Gastroesophageal sphincter (tissue), 3 donors: ENCODE results near the gene CGNL1.

Experiments used
- CTCF ChIP-seq, 4 experiments: fragments of 200-600 bp in 2 of 4; fragments of 450-650 bp in 2 of 4; sonication (generic) in 1 of 4; IDR thresholded peaks; one replicate each; pipeline ENCODE4 v1.5.1; 2017 to 2019; ENCODE audit warnings: antibody characterized with exemption in 4 of 4, mild to moderate bottlenecking in 2 of 4, moderate library complexity in 2 of 4
- EP300 ChIP-seq: sonication (generic); formaldehyde crosslinking; IDR thresholded peaks from one replicate; pipeline ENCODE4 v1.6.1; 2017; ENCODE audit warnings: antibody characterized with exemption, mild to moderate bottlenecking
- POLR2A ChIP-seq, 2 donors: fragments of 450-650 bp; IDR thresholded peaks; one replicate each; pipeline ENCODE4 v1.6.1; 2017; ENCODE audit warnings: antibody characterized with exemption in 2 of 2, mild to moderate bottlenecking in 2 of 2, moderate library complexity in 1 of 2

- TF ChIP-seq POLR2A (IDR thresholded peaks at IDR 0.05) (no peak), CTCF (IDR thresholded peaks at IDR 0.05) (no peak), EP300 (no peak)
Measured at GRCh38 chr15:57532731-57533447, 156.6 kb downstream of the CGNL1 start.
